ENCODE measurements around the gene RAD54L2.

DNA sequence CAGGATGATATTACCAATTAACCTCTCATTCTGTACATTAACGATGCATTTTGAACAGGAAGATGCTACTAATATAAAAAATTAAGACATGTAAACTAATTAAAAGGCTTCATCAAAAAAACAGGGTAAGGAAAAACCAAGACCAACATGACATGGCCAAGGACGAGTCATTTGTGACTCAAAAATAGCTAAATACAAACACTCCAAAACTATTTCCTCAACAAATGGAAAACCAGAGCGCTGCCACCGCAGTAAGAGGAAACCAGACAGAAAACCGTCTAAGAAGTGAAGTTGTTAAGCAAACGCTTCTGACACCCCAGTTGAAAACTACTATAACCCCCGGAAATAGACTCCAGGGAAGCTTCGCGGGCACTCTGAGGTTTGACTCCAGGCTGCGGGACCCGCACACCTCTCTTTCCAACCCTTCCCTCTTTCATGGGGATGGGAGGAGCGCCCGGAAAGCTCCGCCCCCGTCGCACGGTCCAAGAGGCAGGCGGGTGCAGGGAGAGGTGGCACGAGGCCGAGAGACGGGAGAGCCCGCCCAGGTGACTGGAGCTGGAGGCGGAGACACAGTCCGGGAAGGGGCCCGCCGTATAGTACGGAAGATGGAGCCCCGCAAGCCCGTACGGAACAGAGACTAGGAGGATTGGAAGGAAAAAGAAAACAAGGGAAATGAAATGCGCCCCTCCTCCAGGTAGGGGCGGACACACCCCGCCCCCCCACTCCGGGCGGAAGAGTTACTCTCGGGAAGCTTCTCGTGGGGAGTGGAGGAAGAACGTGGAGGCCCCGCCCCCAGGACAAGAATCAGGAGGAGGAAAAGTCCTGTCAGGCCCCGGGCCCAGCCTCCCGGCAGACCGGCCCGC lies 39.4 kb upstream of the RAD54L2 start:
- TF ChIP-seq, protein P1, sequence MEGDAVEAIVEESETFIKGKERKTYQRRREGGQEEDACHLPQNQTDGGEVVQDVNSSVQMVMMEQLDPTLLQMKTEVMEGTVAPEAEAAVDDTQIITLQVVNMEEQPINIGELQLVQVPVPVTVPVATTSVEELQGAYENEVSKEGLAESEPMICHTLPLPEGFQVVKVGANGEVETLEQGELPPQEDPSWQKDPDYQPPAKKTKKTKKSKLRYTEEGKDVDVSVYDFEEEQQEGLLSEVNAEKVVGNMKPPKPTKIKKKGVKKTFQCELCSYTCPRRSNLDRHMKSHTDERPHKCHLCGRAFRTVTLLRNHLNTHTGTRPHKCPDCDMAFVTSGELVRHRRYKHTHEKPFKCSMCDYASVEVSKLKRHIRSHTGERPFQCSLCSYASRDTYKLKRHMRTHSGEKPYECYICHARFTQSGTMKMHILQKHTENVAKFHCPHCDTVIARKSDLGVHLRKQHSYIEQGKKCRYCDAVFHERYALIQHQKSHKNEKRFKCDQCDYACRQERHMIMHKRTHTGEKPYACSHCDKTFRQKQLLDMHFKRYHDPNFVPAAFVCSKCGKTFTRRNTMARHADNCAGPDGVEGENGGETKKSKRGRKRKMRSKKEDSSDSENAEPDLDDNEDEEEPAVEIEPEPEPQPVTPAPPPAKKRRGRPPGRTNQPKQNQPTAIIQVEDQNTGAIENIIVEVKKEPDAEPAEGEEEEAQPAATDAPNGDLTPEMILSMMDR (IDR thresholded peaks at IDR 0.05): no peak
- TF ChIP-seq POLR2A (IDR thresholded peaks at IDR 0.05): peak in 1 of 2 donors; percentile 18

Measured in uterus (tissue), 2 donors.